LNCAP (cell line): ENCODE data around the gene NELFCD.

Experiments
- TF ChIP-seq, protein P1 (sequence below): fragments of 450-650 bp; IDR thresholded peaks from 2 replicates; pipeline ENCODE4 v1.5.1; 2017; ENCODE audit warnings: mild to moderate bottlenecking

Gene NELFCD

DNA sequence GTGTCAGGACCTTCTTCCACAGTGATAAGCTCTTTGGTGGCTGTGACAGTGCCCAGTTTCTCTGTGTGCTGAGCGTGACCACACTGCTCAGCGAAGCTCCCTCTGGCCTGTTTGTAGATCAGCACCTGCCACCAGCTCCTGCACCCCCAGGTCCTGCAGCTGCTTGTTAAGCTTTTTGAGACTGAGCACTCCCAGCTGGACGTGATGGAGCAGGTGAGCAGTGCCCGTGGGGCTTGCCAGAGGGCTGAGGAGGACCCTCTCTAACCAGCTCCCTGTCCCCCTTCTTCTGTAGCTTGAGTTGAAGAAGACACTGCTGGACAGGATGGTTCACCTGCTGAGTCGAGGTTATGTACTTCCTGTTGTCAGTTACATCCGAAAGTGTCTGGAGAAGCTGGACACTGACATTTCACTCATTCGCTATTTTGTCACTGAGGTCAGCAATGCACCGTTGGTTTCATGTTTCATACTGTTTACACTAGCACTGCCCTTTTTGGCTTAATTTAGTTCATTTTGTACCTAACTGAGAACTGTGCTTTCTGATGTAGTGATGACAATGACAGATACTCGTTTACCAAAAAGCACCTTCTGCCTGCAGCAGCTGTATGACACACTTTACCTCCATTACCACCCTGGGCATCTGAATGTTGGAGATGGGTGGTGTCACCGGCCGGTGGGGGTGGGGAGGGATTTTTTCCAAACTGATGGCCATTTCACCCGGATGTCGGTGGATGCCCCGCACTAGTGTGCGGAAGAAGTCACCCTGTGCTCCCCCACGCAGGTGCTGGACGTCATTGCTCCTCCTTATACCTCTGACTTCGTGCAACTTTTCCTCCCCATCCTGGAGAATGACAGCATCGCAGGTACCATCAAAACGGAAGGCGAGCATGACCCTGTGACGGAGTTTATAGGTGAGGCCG lies 12.5 kb downstream of the NELFCD start:
- TF ChIP-seq, protein P1, sequence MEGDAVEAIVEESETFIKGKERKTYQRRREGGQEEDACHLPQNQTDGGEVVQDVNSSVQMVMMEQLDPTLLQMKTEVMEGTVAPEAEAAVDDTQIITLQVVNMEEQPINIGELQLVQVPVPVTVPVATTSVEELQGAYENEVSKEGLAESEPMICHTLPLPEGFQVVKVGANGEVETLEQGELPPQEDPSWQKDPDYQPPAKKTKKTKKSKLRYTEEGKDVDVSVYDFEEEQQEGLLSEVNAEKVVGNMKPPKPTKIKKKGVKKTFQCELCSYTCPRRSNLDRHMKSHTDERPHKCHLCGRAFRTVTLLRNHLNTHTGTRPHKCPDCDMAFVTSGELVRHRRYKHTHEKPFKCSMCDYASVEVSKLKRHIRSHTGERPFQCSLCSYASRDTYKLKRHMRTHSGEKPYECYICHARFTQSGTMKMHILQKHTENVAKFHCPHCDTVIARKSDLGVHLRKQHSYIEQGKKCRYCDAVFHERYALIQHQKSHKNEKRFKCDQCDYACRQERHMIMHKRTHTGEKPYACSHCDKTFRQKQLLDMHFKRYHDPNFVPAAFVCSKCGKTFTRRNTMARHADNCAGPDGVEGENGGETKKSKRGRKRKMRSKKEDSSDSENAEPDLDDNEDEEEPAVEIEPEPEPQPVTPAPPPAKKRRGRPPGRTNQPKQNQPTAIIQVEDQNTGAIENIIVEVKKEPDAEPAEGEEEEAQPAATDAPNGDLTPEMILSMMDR, result no peak

DNA sequence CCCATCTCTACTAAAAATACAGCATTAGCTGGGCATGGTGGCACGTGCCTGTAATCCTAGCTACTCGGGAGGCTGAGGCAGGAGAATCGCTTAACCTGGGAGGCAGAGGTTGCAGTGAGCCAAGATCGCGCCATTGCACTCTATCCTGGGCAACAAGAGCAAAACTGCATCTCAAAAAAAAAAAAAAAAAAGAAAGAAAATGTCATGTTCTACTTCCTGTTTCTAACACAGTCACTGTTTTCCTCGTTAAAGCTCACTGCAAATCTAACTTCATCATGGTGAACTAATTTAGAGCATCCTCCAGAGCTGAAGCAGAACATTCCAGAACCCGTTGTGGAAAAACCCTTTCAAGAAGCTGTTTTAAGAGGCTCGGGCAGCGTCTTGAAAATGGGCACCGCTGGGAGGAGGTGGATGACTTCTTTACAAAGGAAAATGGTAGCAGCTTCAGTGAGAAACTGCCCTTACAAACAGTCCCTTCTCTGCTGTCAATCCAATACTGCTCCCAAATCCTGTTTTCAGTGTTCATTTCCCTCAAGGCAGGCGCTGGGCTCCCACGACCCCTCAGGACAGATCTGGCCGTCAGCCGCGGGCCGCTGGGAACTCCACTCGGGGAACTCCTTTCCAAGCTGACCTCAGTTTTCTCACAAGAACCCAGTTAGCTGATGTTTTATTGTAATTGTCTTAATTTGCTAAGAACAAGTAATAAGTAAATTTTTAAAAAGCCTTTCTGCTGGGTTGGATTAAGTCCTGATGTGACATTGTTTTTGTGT lies 13.5 kb downstream of the NELFCD start:
- TF ChIP-seq, protein P1, result no peak

DNA sequence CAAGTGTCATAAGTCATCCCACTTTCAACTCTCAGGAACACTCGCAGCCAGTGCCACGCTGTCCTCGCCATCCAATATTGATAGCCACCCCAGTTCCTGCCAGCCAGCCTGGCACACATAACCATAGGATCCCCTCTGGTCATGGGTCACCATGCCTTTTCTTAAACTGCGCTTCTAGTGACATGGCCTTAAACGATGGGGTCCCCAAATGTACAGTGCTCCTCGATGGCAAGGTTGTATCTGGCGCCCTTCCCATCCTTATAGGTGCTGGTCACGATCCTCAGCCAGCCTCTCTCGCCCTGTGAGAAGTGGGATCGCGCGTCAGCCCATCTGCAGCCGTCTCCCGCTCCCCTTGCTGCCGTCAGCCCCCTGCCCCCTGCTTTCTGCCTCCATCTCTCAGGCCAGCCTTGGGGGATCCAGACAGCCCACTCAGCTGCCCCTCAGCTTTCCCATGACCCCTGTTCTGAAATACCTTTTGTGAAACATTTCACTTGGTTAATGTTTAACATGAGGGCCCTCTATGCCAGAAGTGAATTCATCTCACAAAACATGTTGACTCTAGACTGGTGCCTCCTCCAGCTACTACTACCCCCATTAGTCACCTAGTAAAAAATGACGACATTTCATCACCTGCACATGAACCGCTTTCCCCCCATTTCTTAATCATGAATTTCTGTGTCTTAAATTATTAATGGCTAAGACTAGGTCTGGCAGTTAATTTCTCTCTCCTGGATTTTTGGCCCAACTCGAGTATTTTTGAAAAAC lies 14.6 kb downstream of the NELFCD start:
- TF ChIP-seq, protein P1, result no peak

DNA sequence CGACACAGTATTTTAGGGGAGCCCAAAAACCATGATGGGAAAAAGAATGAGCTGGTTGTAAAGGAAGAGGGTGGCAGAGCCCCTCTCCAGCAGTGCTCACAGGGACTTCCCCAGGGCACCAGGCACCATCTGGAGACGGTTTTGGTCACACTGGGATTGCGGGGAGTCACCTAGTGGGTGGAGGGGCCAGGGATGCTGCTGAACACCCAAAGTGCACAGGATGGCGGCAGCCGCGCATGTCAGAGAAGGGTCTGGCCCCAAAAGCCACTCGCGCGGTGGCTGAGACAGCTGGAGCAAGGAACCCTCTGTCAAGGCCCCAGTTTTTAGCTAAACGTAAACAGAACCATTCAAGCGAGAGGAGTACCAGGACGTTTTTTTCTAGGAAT lies 15.2 kb downstream of the NELFCD start:
- TF ChIP-seq, protein P1, result no peak

DNA sequence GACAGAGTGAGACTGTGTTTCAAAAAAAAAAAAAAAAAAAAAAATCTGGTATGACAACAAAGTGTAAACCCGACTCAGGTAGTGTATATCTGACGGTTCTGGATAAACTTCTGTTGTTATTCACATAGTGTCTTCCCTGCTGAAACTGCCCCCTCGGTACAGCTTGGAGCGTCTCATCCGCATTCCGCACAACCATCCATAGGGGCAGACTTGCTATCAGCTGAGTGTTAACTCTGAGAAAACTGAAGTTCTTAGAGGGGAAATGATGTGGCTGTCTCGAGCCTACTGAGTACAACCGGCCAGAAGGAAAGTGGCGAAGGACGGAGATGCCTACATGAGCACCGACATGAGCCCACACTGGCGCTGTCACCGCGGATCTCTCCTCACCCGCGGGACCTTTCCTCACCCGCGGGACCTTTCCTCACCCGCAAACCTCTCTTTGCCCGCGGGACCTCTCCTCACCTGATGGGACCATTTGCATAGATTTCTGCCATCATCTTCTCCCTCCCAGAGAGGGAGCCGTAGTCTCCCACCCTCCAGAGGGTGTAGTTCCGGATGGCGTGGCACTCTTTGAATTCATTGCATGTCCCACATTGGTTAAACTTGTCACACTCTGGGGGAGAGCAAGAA lies 16.2 kb downstream of the NELFCD start:
- TF ChIP-seq, protein P1, result no peak

DNA sequence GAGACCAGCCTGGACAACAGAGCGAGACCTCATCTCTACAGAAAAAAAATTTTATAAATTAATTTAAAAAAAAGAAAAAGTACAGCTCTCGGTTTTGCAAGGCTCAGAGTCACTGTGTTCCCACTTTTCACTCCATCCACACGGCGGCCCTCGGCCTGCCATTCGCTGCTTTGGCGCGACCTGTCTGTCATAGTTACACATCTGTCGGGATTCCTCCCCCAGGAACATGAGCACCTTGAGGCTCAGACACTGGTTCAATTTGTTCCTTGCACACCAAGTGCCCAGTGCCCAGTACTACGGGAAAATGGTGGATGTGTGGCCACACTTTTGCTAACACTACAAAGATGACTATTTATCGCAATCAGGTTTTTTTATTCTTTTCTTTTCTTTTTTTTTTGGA lies 17.6 kb downstream of the NELFCD start:
- TF ChIP-seq, protein P1, result no peak

DNA sequence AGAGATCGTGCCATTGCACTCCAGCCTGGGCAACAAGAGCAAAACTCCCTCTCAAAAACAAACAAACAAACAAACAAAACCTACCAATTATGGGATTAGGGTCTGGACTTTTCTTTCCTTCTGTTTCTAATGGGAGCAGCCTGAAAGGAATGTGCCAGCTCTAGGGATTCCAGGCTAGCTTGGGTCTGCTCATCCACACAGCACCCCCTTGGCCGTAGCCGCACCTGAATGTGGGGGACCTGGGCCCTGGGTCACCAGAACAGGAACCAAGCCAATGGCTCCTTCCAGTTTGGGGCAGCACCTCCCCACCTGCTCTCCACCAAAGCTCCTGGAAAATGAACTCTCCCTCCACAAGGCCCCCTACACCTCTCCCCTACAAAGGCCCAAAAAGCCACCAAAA lies 19.3 kb downstream of the NELFCD start:
- TF ChIP-seq, protein P1, result no peak
